ENCODE data around the gene PGM1.

Gene PGM1

GRCh38 chr1:63593303-63593885 is at the start of gene PGM1:
TSS of gene PGM1 (plus strand) at chr1:63593411. CDS start at chr1:63593489, 78 bp downstream.
- DNase-seq (ENCODE audit: extremely low spot score) = peak; percentile 85
- ChIA-PET POLR2A (no interaction called here), CTCF (interaction anchor here (1.0 to 1.5 kb wide), 5 partner anchors 9 to 545 kb away, joined by 3 to 6 read pairs (median 4); no protein-coding TSS in a partner anchor)
- TF ChIP-seq CTCF (IDR thresholded peaks at IDR 0.05; ENCODE audit: control extremely low read depth, extremely low read depth, low read depth, missing control alignments) = no peak

GRCh38 chr1:63545780-63546179 is 47.4 kb upstream of the PGM1 start:
- CTCF ChIA-PET = interaction anchor here (1.2 kb wide), 1 partner anchor 12 kb away, joined by 3 read pairs; no protein-coding TSS in a partner anchor
- POLR2A ChIA-PET = no interaction called here
- TF ChIP-seq CTCF (IDR thresholded peaks at IDR 0.05; ENCODE audit: control extremely low read depth, extremely low read depth, low read depth, missing control alignments) = no peak
- DNase-seq (ENCODE audit: extremely low spot score) = no peak

GRCh38 chr1:63547621-63548294 is 45.5 kb upstream of the PGM1 start:
- POLR2A ChIA-PET = no interaction called here
- no peak for TF ChIP-seq CTCF (IDR thresholded peaks at IDR 0.05; ENCODE audit: control extremely low read depth, extremely low read depth, low read depth, missing control alignments)
- CTCF ChIA-PET = interaction anchor here (0.7 to 1.4 kb wide), 3 partner anchors 9 to 22 kb away, joined by 3 to 5 read pairs (median 4); no protein-coding TSS in a partner anchor
- no peak for DNase-seq (ENCODE audit: extremely low spot score)

GRCh38 chr1:63548303-63548702 is 44.9 kb upstream of the PGM1 start:
- POLR2A ChIA-PET = no interaction called here
- CTCF ChIA-PET = interaction anchor here (0.7 to 1.4 kb wide), 3 partner anchors 9 to 21 kb away, joined by 3 to 5 read pairs (median 4); no protein-coding TSS in a partner anchor
- TF ChIP-seq CTCF (IDR thresholded peaks at IDR 0.05; ENCODE audit: control extremely low read depth, extremely low read depth, low read depth, missing control alignments) = no peak
- no peak for DNase-seq (ENCODE audit: extremely low spot score)

GRCh38 chr1:63548877-63549276 is 44.3 kb upstream of the PGM1 start:
- no peak for DNase-seq (ENCODE audit: extremely low spot score)
- no peak for TF ChIP-seq CTCF (IDR thresholded peaks at IDR 0.05; ENCODE audit: control extremely low read depth, extremely low read depth, low read depth, missing control alignments)
- ChIA-PET POLR2A (no interaction called here), CTCF (interaction anchor here (0.7 to 1.3 kb wide), 3 partner anchors 8 to 11 kb away, joined by 3 to 5 read pairs (median 4); no protein-coding TSS in a partner anchor)

GRCh38 chr1:63555480-63555879 is 37.7 kb upstream of the PGM1 start:
- ChIA-PET CTCF (interaction anchor here (0.8 to 4.3 kb wide), 3 partner anchors 15 to 566 kb away, joined by 3 to 12 read pairs (median 3); no protein-coding TSS in a partner anchor), POLR2A (no interaction called here)
- TF ChIP-seq CTCF (IDR thresholded peaks at IDR 0.05; ENCODE audit: control extremely low read depth, extremely low read depth, low read depth, missing control alignments) = no peak
- DNase-seq (ENCODE audit: extremely low spot score) = no peak

Data from GM10248 (cell line).